Measurements from ENCODE around the gene MBD3L3. TPM values are rescaled to one million over a fixed set of nuclear protein-coding genes. Genes with fewer than 3 reads are reported as not detected.

MBD3L3 gene
- polyA plus RNA-seq, 1 of the 3 experiments (the other 2 are of a cell fraction) = 0.07 TPM

DNA sequence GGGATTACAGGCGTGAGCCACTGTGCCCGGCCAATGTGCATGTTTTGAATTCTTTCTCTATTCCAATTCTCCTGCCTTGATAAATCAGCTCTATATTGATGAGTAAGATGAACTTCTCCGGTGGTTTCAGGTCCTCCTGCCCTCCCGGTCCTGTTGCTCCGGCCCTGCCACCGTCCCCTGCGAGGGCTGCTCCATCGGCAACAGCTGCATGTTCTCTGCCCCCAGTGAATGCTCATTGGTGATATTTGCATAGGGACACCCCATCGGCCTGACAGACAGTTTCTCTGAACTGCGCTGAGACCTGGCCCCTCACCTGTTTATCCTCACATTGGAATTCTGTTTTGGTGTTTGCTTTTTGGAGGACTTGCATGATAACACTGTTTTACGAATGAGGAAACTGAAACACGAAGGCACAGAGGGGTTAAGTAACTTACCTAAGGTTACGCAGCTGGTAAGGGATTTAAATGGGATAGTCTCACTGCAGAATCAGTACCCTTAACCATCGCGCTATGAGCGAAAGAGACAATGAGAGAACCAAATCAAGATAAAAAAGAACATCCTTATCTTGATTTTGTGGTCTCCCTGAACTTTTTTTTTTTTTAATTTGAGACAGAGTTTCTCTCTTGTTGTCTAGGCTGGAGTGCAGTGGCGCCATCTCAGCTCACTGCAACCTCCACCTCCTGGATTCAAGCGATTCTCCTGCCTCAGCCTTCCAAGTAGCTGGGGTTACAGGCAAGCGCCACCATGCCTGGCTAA is 43.2 kb upstream of the MBD3L3 start:
- DNase-seq = no peak
- CTCF ChIA-PET = interaction anchor here (0.5 to 4.8 kb wide), 39 partner anchors 9 to 719 kb away, joined by 3 to 75 read pairs (median 5); partner anchors contain the start of genes TRAPPC5 and ZNF557
- no peaks in the 10 kb centered on the region for H3K36me3 ChIP-seq (replicated peaks in 1 of 2; ENCODE audit: control insufficient read depth in 1 of 2, insufficient read depth in 2 of 2, low read length in 1 of 2)
- TF ChIP-seq, protein P1, sequence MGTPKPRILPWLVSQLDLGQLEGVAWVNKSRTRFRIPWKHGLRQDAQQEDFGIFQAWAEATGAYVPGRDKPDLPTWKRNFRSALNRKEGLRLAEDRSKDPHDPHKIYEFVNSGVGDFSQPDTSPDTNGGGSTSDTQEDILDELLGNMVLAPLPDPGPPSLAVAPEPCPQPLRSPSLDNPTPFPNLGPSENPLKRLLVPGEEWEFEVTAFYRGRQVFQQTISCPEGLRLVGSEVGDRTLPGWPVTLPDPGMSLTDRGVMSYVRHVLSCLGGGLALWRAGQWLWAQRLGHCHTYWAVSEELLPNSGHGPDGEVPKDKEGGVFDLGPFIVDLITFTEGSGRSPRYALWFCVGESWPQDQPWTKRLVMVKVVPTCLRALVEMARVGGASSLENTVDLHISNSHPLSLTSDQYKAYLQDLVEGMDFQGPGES (IDR thresholded peaks at IDR 0.05; ENCODE audit: low read depth, low read length) = no peak
- TF ChIP-seq ELF1 (IDR thresholded peaks at IDR 0.05) (no peak), FOXM1 (IDR thresholded peaks at IDR 0.05; ENCODE audit: low read depth) (no peak), NRF1 (IDR thresholded peaks at IDR 0.05; ENCODE audit: low read depth, low read length) (no peak), EZH2phosphoT487 (IDR thresholded peaks at IDR 0.05; ENCODE audit: borderline replicate concordance, low read depth) (no peak), TAF1 (IDR thresholded peaks at IDR 0.05; ENCODE audit: borderline replicate concordance, low read depth, low read length) (no peak), MEF2A (IDR thresholded peaks at IDR 0.05; ENCODE audit: borderline replicate concordance, low read depth) (no peak), RCOR1 (IDR thresholded peaks at IDR 0.05; ENCODE audit: low read length) (no peak), RFX5 (IDR thresholded peaks at IDR 0.05; ENCODE audit: low read length) (no peak)
- TF ChIP-seq, protein P2, sequence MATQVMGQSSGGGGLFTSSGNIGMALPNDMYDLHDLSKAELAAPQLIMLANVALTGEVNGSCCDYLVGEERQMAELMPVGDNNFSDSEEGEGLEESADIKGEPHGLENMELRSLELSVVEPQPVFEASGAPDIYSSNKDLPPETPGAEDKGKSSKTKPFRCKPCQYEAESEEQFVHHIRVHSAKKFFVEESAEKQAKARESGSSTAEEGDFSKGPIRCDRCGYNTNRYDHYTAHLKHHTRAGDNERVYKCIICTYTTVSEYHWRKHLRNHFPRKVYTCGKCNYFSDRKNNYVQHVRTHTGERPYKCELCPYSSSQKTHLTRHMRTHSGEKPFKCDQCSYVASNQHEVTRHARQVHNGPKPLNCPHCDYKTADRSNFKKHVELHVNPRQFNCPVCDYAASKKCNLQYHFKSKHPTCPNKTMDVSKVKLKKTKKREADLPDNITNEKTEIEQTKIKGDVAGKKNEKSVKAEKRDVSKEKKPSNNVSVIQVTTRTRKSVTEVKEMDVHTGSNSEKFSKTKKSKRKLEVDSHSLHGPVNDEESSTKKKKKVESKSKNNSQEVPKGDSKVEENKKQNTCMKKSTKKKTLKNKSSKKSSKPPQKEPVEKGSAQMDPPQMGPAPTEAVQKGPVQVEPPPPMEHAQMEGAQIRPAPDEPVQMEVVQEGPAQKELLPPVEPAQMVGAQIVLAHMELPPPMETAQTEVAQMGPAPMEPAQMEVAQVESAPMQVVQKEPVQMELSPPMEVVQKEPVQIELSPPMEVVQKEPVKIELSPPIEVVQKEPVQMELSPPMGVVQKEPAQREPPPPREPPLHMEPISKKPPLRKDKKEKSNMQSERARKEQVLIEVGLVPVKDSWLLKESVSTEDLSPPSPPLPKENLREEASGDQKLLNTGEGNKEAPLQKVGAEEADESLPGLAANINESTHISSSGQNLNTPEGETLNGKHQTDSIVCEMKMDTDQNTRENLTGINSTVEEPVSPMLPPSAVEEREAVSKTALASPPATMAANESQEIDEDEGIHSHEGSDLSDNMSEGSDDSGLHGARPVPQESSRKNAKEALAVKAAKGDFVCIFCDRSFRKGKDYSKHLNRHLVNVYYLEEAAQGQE (IDR thresholded peaks at IDR 0.05; ENCODE audit: low read depth, low read length) = no peak
- no peak overlapping the region for H3K4me2 ChIP-seq
- no peak overlapping the region for H3K27ac ChIP-seq (ENCODE audit: low read depth in 2 of 2, low read length in 1 of 2)
- no peaks in the 10 kb centered on the region for H3K9me3 ChIP-seq
- WGBS (ENCODE audit: low lambda C conversion rate) = 48% methylated on average over 19 of the region's 19 CpGs
- no peaks in the 10 kb centered on the region for H3K79me2 ChIP-seq (ENCODE audit: insufficient read depth)
- peaks cover 0 to 2% of the 10 kb centered on the region in 2 experiments; a peak in 2 of 4 replicates for H3K4me1 ChIP-seq (ENCODE audit: control insufficient read depth in 1 of 2, insufficient read depth in 2 of 2, low read depth in 1 of 2, low read length in 1 of 2)
- no peaks in the 10 kb centered on the region for H4K20me1 ChIP-seq (ENCODE audit: insufficient read depth)
- no peak overlapping the region for H3K4me3 ChIP-seq (ENCODE audit: low read depth in 2 of 2, low read length in 1 of 2)
- peaks cover 6% of the 10 kb centered on the region for H3F3A ChIP-seq (replicated peaks; ENCODE audit: insufficient read depth)
- H2AFZ ChIP-seq (ENCODE audit: low read depth) = 0 out of 2 replicates have a peak overlapping the region, but pooled peaks have one; percentile 35
- no peaks in the 10 kb centered on the region for H3K27me3 ChIP-seq (ENCODE audit: insufficient read depth)
- POLR2A ChIA-PET = no interaction called here
- H3K9me2 ChIP-seq = no peaks in the 10 kb centered on the region
- H3K9ac ChIP-seq = no peak overlapping the region

DNA sequence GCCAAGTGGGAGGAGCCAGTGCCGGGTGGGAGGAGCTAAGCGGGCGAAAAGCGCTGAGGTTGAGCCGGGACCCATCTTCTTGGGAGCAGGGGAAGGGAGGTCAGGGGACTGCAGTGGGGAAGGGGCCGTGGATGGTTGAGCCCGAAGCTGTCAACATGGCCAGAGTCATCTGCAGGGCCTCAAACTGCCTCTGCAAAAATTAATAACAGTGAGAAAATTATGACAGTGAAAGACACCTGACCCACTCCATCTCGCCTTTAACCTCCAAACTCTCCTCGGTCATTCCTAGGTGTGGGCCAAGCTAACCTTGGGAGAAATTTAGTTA is 41.1 kb upstream of the MBD3L3 start:
- peak overlapping the region; percentile 80; the same call in 1 of the 2 replicates for H3K9ac ChIP-seq

More for the DNA sequence above, 41.1 kb upstream of the MBD3L3 start:
- Histone ChIP-seq H3K79me2 (ENCODE audit: insufficient read depth) (no peaks in the 10 kb centered on the region), H3K4me1 (ENCODE audit: control insufficient read depth in 1 of 2, insufficient read depth in 2 of 2, low read depth in 1 of 2, low read length in 1 of 2) (peaks cover 0 to 2% of the 10 kb centered on the region in 2 experiments; a peak in 2 of 4 replicates), H2AFZ (ENCODE audit: low read depth) (peak overlapping the region; percentile 55), H3K9me3 (no peaks in the 10 kb centered on the region), H4K20me1 (ENCODE audit: insufficient read depth) (no peaks in the 10 kb centered on the region), H3K27me3 (ENCODE audit: insufficient read depth) (no peaks in the 10 kb centered on the region), H3K36me3 (replicated peaks in 1 of 2; ENCODE audit: control insufficient read depth in 1 of 2, insufficient read depth in 2 of 2, low read length in 1 of 2) (no peaks in the 10 kb centered on the region), H3K27ac (ENCODE audit: low read depth in 2 of 2, low read length in 1 of 2) (peak overlapping the region; percentile 73 to 95; a peak in 3 of 4 replicates), H3K9me2 (no peaks in the 10 kb centered on the region), H3F3A (replicated peaks; ENCODE audit: insufficient read depth) (peaks cover 6% of the 10 kb centered on the region), H3K4me2 (peak overlapping the region; percentile 68), H3K4me3 (ENCODE audit: low read depth in 2 of 2, low read length in 1 of 2) (peak overlapping the region; percentile 59 to 62)
- POLR2A ChIA-PET = interaction anchor here (0.6 to 1.9 kb wide), 3 partner anchors 12 to 1434 kb away, joined by 3 to 15 read pairs (median 3); partner anchors contain the start of gene ZNF557
- 21% methylated on average over 9 of the region's 9 CpGs for WGBS (ENCODE audit: low lambda C conversion rate)
- TF ChIP-seq RXRA (IDR thresholded peaks at IDR 0.05; ENCODE audit: borderline replicate concordance, low read depth) = no peak
- TF ChIP-seq RCOR1 (IDR thresholded peaks at IDR 0.05; ENCODE audit: low read length) = no peak
- no peak for TF ChIP-seq GABPA (IDR thresholded peaks at IDR 0.05; ENCODE audit: low read depth)
- TF ChIP-seq, protein P3, sequence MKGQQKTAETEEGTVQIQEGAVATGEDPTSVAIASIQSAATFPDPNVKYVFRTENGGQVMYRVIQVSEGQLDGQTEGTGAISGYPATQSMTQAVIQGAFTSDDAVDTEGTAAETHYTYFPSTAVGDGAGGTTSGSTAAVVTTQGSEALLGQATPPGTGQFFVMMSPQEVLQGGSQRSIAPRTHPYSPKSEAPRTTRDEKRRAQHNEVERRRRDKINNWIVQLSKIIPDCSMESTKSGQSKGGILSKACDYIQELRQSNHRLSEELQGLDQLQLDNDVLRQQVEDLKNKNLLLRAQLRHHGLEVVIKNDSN (IDR thresholded peaks at IDR 0.05; ENCODE audit: borderline replicate concordance, low read depth) = no peak
- DNase-seq = no peak
- CTCF ChIA-PET = interaction anchor here (0.6 to 4.8 kb wide), 7 partner anchors 11 to 520 kb away, joined by 3 to 75 read pairs (median 4); no protein-coding TSS in a partner anchor

All from SK-N-SH (cell line).